Skeletal muscle satellite cell (primary cell): ENCODE measurements around the gene MECP2.
"Not testable (repeated sequence)": the region's sequence is repeated elsewhere in the genome, so short reads cannot be mapped to it uniquely, and the experiment has no call there.

Experiments
- H3K27me3 ChIP-seq: 2 replicates; pipeline ENCODE4 v1.7.0; 2013; ENCODE audit warnings: low read length; ENCODE audit not compliant: control insufficient read depth, insufficient read depth
- H3K36me3 ChIP-seq: 2 replicates; pipeline ENCODE4 v1.7.0; 2013; ENCODE audit warnings: mild to moderate bottlenecking, control low read depth, low read length; ENCODE audit not compliant: insufficient read depth
- H3K4me1 ChIP-seq: 2 replicates; pipeline ENCODE4 v1.7.0; 2013; ENCODE audit warnings: low read length; ENCODE audit not compliant: control insufficient read depth, insufficient read depth
- H3K4me2 ChIP-seq: 2 replicates; pipeline ENCODE4 v1.7.0; 2013; ENCODE audit warnings: mild to moderate bottlenecking, low read length
- H3K4me3 ChIP-seq: 2 replicates; pipeline ENCODE4 v1.7.0; 2013; ENCODE audit warnings: low read length
- H3K9ac ChIP-seq: 2 replicates; pipeline ENCODE4 v1.7.0; 2013; ENCODE audit warnings: mild to moderate bottlenecking, low read depth, low read length, moderate library complexity
- H3K9me3 ChIP-seq: replicated peaks from 2 replicates; pipeline ENCODE4 v1.7.0; 2013; ENCODE audit warnings: mild to moderate bottlenecking, control low read depth, low read length

Gene MECP2

GRCh38 chrX:154012336-154012991 is 85.1 kb downstream of the MECP2 start:
- Histone ChIP-seq H3K9ac (no peak overlapping the region), H3K4me2 (no peak overlapping the region), H3K27me3 (no peaks in the 10 kb centered on the region), H3K9me3 (no peaks in the 10 kb centered on the region), H3K36me3 (peaks cover 60% of the 10 kb centered on the region), H3K4me3 (no peak overlapping the region), H3K4me1 (peaks cover 8% of the 10 kb centered on the region)

- Histone ChIP-seq H3K4me3 (no peak overlapping the region), H3K4me2 (no peak overlapping the region), H3K9ac (no peak overlapping the region), H3K36me3 (peaks cover 55% of the 10 kb centered on the region), H3K27me3 (no peaks in the 10 kb centered on the region), H3K9me3 (no peaks in the 10 kb centered on the region), H3K4me1 (peaks cover 4% of the 10 kb centered on the region)
Observed at GRCh38 chrX:154011376-154012335, 85.9 kb downstream of the MECP2 start.

- peaks cover 50% of the 10 kb centered on the region for H3K36me3 ChIP-seq
- H3K4me1 ChIP-seq: peaks cover 4% of the 10 kb centered on the region
Observed at GRCh38 chrX:154010330-154011087, 87.0 kb downstream of the MECP2 start.

DNA sequence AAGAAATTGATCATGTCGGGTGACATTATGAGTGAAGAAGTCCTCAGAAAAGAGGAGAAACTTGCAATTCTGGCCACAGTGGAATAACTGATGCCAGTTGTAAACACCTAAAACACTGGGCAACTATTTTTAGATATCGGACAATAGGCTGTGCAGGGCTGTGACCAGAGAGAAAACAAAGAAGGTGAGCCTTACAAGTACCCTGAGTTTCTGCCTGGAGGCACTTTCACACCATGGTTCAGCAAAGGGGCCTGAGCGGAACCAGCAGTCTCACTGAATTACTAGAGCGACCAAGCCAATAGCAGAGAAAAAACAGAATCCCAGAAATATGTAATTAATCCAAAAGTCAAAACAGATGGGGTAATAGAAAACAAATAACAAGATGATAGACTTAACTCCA is 89.0 kb downstream of the MECP2 start:
- H3K9me3 ChIP-seq: no peaks in the 10 kb centered on the region
- H3K4me1 ChIP-seq: peaks cover 4% of the 10 kb centered on the region
- peaks cover 42% of the 10 kb centered on the region for H3K36me3 ChIP-seq
- H3K4me3 ChIP-seq: no peak overlapping the region
- no peak overlapping the region for H3K9ac ChIP-seq
- H3K4me2 ChIP-seq: no peak overlapping the region
- H3K27me3 ChIP-seq: no peaks in the 10 kb centered on the region

More at GRCh38 chrX:154010330-154011087, 87.0 kb downstream of the MECP2 start:
- Histone ChIP-seq H3K4me2 (no peak overlapping the region), H3K4me3 (no peak overlapping the region), H3K9ac (no peak overlapping the region), H3K27me3 (no peaks in the 10 kb centered on the region), H3K9me3 (no peaks in the 10 kb centered on the region)

DNA sequence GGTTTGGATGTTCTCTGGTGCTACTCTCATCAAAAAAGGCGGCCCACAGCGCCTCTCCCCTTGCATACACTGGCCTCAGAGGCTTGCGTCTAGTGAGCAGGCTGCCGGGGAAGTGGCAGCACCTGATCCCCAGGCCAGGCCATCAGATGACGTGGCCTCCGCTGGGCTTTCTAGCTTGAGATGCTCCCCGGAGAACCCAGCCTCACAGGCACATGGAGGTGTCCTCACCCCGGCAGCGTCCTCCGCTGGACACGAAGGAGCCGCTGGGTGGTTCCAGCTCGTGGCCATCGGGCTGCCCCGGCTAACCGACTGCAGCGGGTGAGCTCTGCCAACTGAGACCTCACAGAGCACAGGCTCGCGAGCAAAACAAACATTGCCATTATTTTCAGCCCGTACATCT is 90.6 kb downstream of the MECP2 start:
- H3K4me2 ChIP-seq: no peak overlapping the region
- H3K27me3 ChIP-seq: no peaks in the 10 kb centered on the region
- H3K9ac ChIP-seq: no peak overlapping the region
- no peak overlapping the region for H3K4me3 ChIP-seq
- peaks cover 10% of the 10 kb centered on the region for H3K4me1 ChIP-seq
- H3K9me3 ChIP-seq: no peaks in the 10 kb centered on the region
- H3K36me3 ChIP-seq: peaks cover 26% of the 10 kb centered on the region

GRCh38 chrX:154004315-154004714 is 93.2 kb downstream of the MECP2 start:
- H3K4me3 ChIP-seq: no peak overlapping the region
- H3K4me2 ChIP-seq: no peak overlapping the region
- no peaks in the 10 kb centered on the region for H3K9me3 ChIP-seq
- H3K4me1 ChIP-seq: peaks cover 15% of the 10 kb centered on the region
- H3K36me3 ChIP-seq: peaks cover 10% of the 10 kb centered on the region
- H3K9ac ChIP-seq: no peak overlapping the region
- H3K27me3 ChIP-seq: no peaks in the 10 kb centered on the region

GRCh38 chrX:154002215-154002719 is 95.2 kb downstream of the MECP2 start:
- no peaks in the 10 kb centered on the region for H3K9me3 ChIP-seq
- H3K4me1 ChIP-seq: peaks cover 15% of the 10 kb centered on the region
- peak overlapping the region; percentile 61 for H3K9ac ChIP-seq
- peak overlapping the region; percentile 47 for H3K4me2 ChIP-seq
- H3K4me3 ChIP-seq: no peak overlapping the region
- H3K36me3 ChIP-seq: peaks cover 6% of the 10 kb centered on the region
- H3K27me3 ChIP-seq: no peaks in the 10 kb centered on the region

- Histone ChIP-seq H3K4me3 (no peak overlapping the region), H3K36me3 (no peaks in the 10 kb centered on the region), H3K4me1 (peaks cover 15% of the 10 kb centered on the region), H3K27me3 (no peaks in the 10 kb centered on the region), H3K9me3 (no peaks in the 10 kb centered on the region), H3K9ac (no peak overlapping the region), H3K4me2 (peak overlapping the region; percentile 52)
Observed at GRCh38 chrX:154000051-154000450, 97.5 kb downstream of the MECP2 start.

- H3K27me3 ChIP-seq: no peaks in the 10 kb centered on the region
- H3K9me3 ChIP-seq: no peaks in the 10 kb centered on the region
- H3K9ac ChIP-seq: no peak overlapping the region
- H3K4me2 ChIP-seq: peak overlapping the region; percentile 52
- H3K4me3 ChIP-seq: no peak overlapping the region
- H3K4me1 ChIP-seq: peaks cover 15% of the 10 kb centered on the region
- H3K36me3 ChIP-seq: no peaks in the 10 kb centered on the region
Observed at GRCh38 chrX:153999359-154000037, 98.0 kb downstream of the MECP2 start.

DNA sequence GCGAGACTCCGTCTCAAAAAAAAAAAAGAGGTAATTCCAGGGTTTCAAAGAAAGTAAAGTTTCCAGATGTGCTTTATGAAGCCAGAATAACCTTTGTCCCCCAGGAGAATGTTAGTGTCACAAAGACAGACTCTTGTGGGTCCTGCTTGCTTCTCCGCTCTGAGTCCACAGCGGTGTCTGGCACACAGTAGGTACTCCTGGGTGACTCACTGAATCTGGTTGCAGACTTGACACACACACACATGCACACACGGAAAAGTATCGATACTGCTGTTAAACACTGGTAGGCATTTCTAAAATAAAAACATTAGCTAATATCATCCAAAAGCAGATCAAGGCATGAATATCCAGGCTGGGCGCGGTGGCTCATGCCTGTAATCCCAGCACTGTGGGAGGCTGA is 102.0 kb downstream of the MECP2 start:
- Histone ChIP-seq H3K4me2 (no peak overlapping the region), H3K4me1 (peaks cover 4% of the 10 kb centered on the region), H3K9ac (no peak overlapping the region), H3K36me3 (no peaks in the 10 kb centered on the region), H3K27me3 (no peaks in the 10 kb centered on the region), H3K4me3 (no peak overlapping the region), H3K9me3 (no peaks in the 10 kb centered on the region)

- not testable (repeated sequence) for H3K9ac ChIP-seq, H3K36me3 ChIP-seq, H3K4me3 ChIP-seq, H3K9me3 ChIP-seq, H3K4me1 ChIP-seq, H3K4me2 ChIP-seq, H3K27me3 ChIP-seq
Observed at GRCh38 chrX:153994398-153994797, 103.1 kb downstream of the MECP2 start.
